ENCODE measurements around the gene ZNF644. TPM values are rescaled to one million over a fixed set of nuclear protein-coding genes. Genes with fewer than 3 reads are reported as not detected.
"Not testable (repeated sequence)": the region's sequence is repeated elsewhere in the genome, so short reads cannot be mapped to it uniquely, and the experiment has no call there.

ZNF644 gene
- total RNA-seq, 2 donors from 2014 or later, result 24.9 to 34.4 TPM

DNA sequence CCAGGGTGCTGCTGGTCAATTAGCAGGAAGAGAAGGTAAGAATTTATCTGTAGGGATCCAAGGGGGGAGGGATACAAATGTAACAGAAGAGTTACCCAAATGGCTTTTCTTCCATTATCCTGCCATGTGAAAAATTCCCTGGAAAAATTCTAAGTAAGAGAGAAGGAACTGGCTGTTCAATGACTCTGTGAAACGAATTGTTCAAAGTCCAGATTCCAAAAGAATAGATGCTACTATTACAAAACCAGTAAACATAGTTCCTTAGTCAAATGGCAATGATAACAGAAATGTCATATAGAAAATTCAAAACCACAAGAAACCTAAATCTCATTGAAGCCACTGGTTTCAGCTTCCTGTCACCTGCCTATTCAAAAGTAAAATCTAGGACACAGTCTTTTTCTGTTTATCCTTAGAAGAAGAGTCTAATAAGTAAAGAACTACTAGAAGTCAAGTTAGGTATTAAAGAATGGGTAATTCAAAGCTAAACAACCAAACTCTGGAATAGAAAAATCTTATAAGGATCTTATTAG lies 102.6 kb downstream of the ZNF644 start:
- Histone ChIP-seq H3K4me3 (no peak overlapping the region), H3K27ac (peak overlapping the region in 1 of 2 donors; percentile 58), H3K9me3 (no peaks in the 10 kb centered on the region), H3K27me3 (no peaks in the 10 kb centered on the region), H3K4me1 (peaks cover 0 to 31% of the 10 kb centered on the region in 2 donors), H3K36me3 (peaks cover 10% of the 10 kb centered on the region)
- no peak for DNase-seq (ENCODE audit: low spot score)
- TF ChIP-seq, protein P1, sequence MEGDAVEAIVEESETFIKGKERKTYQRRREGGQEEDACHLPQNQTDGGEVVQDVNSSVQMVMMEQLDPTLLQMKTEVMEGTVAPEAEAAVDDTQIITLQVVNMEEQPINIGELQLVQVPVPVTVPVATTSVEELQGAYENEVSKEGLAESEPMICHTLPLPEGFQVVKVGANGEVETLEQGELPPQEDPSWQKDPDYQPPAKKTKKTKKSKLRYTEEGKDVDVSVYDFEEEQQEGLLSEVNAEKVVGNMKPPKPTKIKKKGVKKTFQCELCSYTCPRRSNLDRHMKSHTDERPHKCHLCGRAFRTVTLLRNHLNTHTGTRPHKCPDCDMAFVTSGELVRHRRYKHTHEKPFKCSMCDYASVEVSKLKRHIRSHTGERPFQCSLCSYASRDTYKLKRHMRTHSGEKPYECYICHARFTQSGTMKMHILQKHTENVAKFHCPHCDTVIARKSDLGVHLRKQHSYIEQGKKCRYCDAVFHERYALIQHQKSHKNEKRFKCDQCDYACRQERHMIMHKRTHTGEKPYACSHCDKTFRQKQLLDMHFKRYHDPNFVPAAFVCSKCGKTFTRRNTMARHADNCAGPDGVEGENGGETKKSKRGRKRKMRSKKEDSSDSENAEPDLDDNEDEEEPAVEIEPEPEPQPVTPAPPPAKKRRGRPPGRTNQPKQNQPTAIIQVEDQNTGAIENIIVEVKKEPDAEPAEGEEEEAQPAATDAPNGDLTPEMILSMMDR (IDR thresholded peaks at IDR 0.05), result no peak

- H3K36me3 ChIP-seq, result peaks cover 11% of the 10 kb centered on the region
- H3K4me1 ChIP-seq, result no peaks in the 10 kb centered on the region
- H3K9me3 ChIP-seq, result no peaks in the 10 kb centered on the region
- no peak overlapping the region for H3K27ac ChIP-seq
- DNase-seq (ENCODE audit: low spot score), result no peak
- TF ChIP-seq, protein P1 (IDR thresholded peaks at IDR 0.05), result no peak
- no peaks in the 10 kb centered on the region for H3K27me3 ChIP-seq
- no peak overlapping the region for H3K4me3 ChIP-seq
Measured at GRCh38 chr1:90911353-90911752, 110.5 kb downstream of the ZNF644 start.

DNA sequence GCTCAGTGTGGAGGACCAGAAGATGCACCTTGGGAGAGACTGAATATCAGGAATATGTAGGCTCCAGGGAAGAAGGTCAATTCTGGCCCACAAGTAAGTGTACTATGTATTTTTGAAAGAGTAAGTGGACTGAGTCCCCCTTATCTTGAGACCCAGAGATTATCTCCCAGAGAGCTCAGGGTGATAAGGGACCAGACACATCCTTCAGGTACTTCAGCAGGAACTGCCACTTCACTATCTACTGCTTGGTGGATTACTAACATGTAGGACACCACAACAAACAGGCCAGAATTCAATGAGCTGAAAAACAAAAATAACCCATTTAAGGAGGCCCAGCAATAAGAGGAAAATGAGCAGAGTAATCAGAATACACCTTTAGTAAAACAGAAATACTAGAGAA lies 119.2 kb downstream of the ZNF644 start:
- H3K4me3 ChIP-seq, result no peak overlapping the region
- no peaks in the 10 kb centered on the region for H3K27me3 ChIP-seq
- peaks cover 0 to 9% of the 10 kb centered on the region in 2 donors for H3K4me1 ChIP-seq
- no peak for DNase-seq (ENCODE audit: low spot score)
- H3K27ac ChIP-seq, result no peak overlapping the region
- H3K36me3 ChIP-seq, result peaks cover 5% of the 10 kb centered on the region
- H3K9me3 ChIP-seq, result no peaks in the 10 kb centered on the region
- TF ChIP-seq, protein P1 (IDR thresholded peaks at IDR 0.05), result no peak

DNA sequence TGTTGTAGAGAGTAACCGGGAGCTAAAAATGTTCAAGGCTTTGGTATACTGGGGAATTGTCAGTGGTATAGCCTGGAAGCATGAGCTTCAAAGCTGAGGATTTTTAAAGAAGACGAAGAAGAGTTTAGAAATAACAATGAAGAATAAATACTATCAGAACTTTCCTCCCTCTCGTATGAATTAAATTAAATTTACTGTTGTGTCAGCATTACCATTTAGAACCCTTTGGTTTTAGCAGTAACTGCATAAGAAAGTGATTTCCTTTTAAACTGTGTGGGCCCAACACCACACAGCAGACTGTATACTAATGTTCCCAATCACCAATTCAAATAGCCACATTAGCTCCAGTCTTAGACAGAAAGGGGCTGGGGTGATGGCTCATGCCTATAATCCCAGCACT lies 122.6 kb downstream of the ZNF644 start:
- H3K36me3 ChIP-seq, result peaks cover 5% of the 10 kb centered on the region
- H3K27ac ChIP-seq, result no peak overlapping the region
- no peak for DNase-seq (ENCODE audit: low spot score)
- peaks cover 0 to 9% of the 10 kb centered on the region in 2 donors for H3K4me1 ChIP-seq
- H3K9me3 ChIP-seq, result no peaks in the 10 kb centered on the region
- TF ChIP-seq, protein P1 (IDR thresholded peaks at IDR 0.05), result no peak
- H3K4me3 ChIP-seq, result no peak overlapping the region
- no peaks in the 10 kb centered on the region for H3K27me3 ChIP-seq

DNA sequence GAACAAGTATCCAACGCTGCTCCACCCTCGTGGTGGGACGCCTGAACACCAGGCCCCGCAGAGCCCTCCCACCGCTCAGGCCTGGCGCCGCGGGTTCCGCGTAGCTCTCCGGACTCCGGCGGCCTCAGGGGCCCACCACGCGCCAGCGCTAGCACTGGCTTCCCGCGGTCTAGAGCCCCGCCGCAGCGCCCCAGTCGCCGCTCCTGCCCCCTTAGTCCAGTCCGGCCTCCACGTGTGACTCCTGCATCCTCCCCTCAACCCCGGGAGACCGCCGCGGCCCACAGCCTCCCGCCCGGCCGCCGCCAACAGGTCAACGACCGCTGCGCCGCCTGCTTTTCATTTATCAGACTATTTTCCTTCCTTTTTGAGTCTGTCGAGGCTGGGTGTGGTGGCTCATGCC lies 128.2 kb downstream of the ZNF644 start:
- H3K27ac ChIP-seq; H3K4me3 ChIP-seq; H3K9me3 ChIP-seq; DNase-seq (ENCODE audit: low spot score); H3K36me3 ChIP-seq; H3K27me3 ChIP-seq; H3K4me1 ChIP-seq: not testable (repeated sequence)

GRCh38 chr1:90892884-90893283 lies 129.0 kb downstream of the ZNF644 start:
- not testable (repeated sequence) for H3K4me3 ChIP-seq; H3K4me1 ChIP-seq; H3K36me3 ChIP-seq; H3K27ac ChIP-seq; H3K9me3 ChIP-seq; DNase-seq (ENCODE audit: low spot score); H3K27me3 ChIP-seq

DNA sequence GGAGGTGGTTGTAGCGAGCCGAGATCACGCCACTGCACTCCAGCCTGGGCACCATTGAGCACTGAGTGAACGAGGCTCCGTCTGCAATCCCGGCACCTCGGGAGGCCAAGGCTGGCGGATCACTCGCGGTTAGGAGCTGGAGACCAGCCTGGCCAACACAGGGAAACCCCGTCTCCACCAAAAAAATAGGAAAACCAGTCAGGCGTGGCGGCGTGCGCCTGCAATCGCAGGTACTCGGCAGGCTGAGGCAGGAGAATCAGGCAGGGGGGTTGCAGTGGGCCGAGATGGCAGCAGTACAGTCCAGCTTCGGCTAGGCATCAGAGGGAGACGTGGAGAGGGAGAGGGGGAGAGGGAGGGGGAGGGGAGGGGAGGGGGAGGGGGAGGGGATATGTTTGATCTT lies 129.6 kb downstream of the ZNF644 start:
- not testable (repeated sequence) for H3K36me3 ChIP-seq; H3K4me3 ChIP-seq; DNase-seq (ENCODE audit: low spot score); H3K9me3 ChIP-seq; H3K27me3 ChIP-seq; H3K4me1 ChIP-seq; H3K27ac ChIP-seq

- not testable (repeated sequence) for H3K36me3 ChIP-seq; H3K9me3 ChIP-seq; H3K27ac ChIP-seq; H3K27me3 ChIP-seq; DNase-seq (ENCODE audit: low spot score); H3K4me1 ChIP-seq; H3K4me3 ChIP-seq
Measured at GRCh38 chr1:90891756-90892155, 130.1 kb downstream of the ZNF644 start.
